Adipocyte (in vitro differentiated cells): ENCODE data around the gene PIP5KL1.
"Not testable (repeated sequence)": the region's sequence is repeated elsewhere in the genome, so short reads cannot be mapped to it uniquely, and the experiment has no call there.

Source experiments
- DNase-seq: peaks from one replicate; pipeline ENCODE4 v3.0.0-alpha.2; 2015; ENCODE audit warnings: low read depth
- H3K27me3 ChIP-seq: replicated peaks from 2 replicates; pipeline ENCODE4 v1.7.0; 2013; ENCODE audit warnings: mild to moderate bottlenecking, low read length, moderate library complexity; ENCODE audit not compliant: control insufficient read depth, insufficient read depth
- H3K36me3 ChIP-seq: 2 replicates; pipeline ENCODE4 v1.7.0; 2013; ENCODE audit warnings: low read length, mild to moderate bottlenecking, moderate library complexity; ENCODE audit not compliant: control insufficient read depth, insufficient read depth, severe bottlenecking
- H3K4me1 ChIP-seq: 2 replicates; pipeline ENCODE4 v1.7.0; 2013; ENCODE audit warnings: mild to moderate bottlenecking, low read length, moderate library complexity; ENCODE audit not compliant: control insufficient read depth, insufficient read depth
- H3K4me3 ChIP-seq: 2 replicates; pipeline ENCODE4 v1.7.0; 2013; ENCODE audit warnings: mild to moderate bottlenecking, low read length, moderate library complexity
- H3K9ac ChIP-seq: 2 replicates; pipeline ENCODE4 v1.7.0; 2013; ENCODE audit warnings: mild to moderate bottlenecking, low read length, moderate library complexity
- H3K9me3 ChIP-seq: 2 replicates; pipeline ENCODE4 v1.7.0; 2013; ENCODE audit warnings: mild to moderate bottlenecking, low read length, moderate library complexity; ENCODE audit not compliant: control insufficient read depth

The PIP5KL1 gene

GRCh38 chr9:127892831-127893230 lies 37.7 kb downstream of the PIP5KL1 start:
- Histone ChIP-seq H3K36me3 (peaks cover 78% of the 10 kb centered on the region), H3K9me3 (no peaks in the 10 kb centered on the region), H3K9ac (no peak overlapping the region), H3K27me3 (no peaks in the 10 kb centered on the region), H3K4me1 (peaks cover 23% of the 10 kb centered on the region), H3K4me3 (no peak overlapping the region)
- DNase-seq, result no peak

DNA sequence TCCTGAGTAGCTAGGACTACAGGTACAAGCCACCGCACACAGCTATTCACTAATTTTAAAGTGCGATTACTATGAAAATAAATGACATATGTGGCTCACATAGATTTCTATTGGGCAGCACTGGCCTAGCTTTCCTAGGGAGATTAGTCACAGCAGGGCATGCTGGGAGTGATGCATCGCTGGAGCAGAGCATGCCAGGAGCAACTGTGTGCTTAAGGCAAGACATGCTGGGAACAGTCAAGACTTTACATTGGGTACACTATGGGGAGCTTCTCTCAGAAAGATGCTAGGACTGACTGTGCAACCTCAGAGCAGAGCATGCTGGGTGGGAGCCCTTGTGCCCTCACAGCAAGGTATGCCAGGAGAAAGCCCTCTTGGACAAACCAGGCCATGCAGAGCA lies 40.5 kb downstream of the PIP5KL1 start:
- Histone ChIP-seq H3K4me1 (peaks cover 3% of the 10 kb centered on the region), H3K27me3 (no peaks in the 10 kb centered on the region), H3K9ac (no peak overlapping the region), H3K4me3 (no peak overlapping the region), H3K36me3 (peaks cover 91% of the 10 kb centered on the region), H3K9me3 (no peaks in the 10 kb centered on the region)
- DNase-seq, result no peak

GRCh38 chr9:127887792-127888191 lies 42.8 kb downstream of the PIP5KL1 start:
- DNase-seq, result no peak
- Histone ChIP-seq H3K9me3 (no peaks in the 10 kb centered on the region), H3K27me3 (no peaks in the 10 kb centered on the region), H3K36me3 (peaks cover 81% of the 10 kb centered on the region), H3K4me3 (no peak overlapping the region), H3K9ac (no peak overlapping the region), H3K4me1 (peaks cover 8% of the 10 kb centered on the region)

- Histone ChIP-seq H3K4me3 (no peak overlapping the region), H3K9ac (peak overlapping the region; percentile 9), H3K27me3 (no peaks in the 10 kb centered on the region), H3K36me3 (peaks cover 74% of the 10 kb centered on the region), H3K9me3 (no peaks in the 10 kb centered on the region), H3K4me1 (peaks cover 8% of the 10 kb centered on the region)
- no peak for DNase-seq
Observed at GRCh38 chr9:127886401-127886972, 44.1 kb downstream of the PIP5KL1 start.

DNA sequence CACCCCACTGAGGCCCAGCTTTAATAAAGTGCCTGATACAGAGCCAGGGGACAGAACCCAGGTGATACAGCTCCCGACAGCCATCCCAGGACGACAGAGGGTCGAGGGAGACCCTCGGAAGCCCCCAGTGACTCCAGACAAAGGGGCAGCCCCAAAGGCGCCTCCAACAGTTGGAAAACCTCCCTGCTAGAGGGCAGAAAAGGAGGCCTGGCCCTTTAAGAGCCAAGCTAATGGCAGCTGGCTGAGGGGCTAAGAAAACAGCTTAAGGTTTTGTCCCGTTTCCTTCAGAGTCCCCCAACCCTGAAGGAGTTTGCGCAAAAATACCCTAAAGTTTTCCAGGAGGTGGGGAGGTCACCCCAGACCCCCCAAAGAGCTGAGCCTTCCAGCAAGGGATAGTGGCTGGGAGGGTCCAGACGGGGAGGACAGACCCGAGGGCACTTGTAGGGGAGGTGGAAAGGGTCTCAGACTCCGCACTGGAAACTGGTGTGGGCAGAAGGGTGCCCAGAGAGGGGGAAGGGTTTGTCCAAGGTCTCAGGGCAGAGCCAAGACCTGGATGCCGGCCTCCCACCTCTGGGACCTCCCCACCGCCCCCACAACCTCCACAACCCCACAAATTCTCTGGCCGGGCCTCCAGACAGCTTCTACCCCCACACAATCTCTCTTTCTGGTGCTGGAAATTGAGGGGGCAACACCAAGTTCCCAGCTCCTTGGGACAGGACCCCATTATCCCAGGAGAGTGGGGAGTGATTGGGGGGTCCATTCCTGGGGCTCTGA lies 44.9 kb downstream of the PIP5KL1 start:
- H3K27me3 ChIP-seq, result no peaks in the 10 kb centered on the region
- DNase-seq, result no peak
- H3K9me3 ChIP-seq, result no peaks in the 10 kb centered on the region
- H3K36me3 ChIP-seq, result peaks cover 66% of the 10 kb centered on the region
- H3K4me1 ChIP-seq, result peaks cover 8% of the 10 kb centered on the region
- no peak overlapping the region for H3K4me3 ChIP-seq
- H3K9ac ChIP-seq, result peak overlapping the region; percentile 9

DNA sequence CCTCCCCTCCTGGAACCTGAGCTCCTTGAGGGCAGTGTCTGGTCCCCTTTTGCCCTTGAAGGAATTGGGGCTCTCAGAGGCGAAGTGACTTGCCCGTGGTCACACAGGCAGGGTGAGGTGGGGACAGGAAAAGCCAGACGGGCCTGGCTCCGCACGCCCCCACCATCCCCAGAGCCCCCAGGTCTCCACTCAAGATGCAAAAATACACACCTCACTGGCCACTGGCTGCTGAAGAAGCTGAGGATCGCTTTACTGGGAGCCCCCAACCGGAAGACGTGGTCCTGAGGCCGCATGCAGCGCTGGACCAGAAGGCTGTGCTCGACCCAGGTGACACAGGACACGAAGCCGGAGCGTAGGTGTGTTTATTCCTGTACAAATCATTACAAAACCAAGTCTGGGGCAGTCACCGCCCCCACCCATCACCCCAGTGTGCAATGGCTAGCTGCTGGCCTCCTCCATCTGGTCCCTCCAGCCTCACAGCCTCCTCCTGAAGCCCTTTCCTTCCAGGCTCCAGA lies 45.5 kb downstream of the PIP5KL1 start:
- Histone ChIP-seq H3K9me3 (no peaks in the 10 kb centered on the region), H3K4me1 (peaks cover 8% of the 10 kb centered on the region), H3K9ac (peak overlapping the region; percentile 9), H3K4me3 (no peak overlapping the region), H3K27me3 (no peaks in the 10 kb centered on the region), H3K36me3 (peaks cover 60% of the 10 kb centered on the region)
- no peak for DNase-seq

- no peaks in the 10 kb centered on the region for H3K27me3 ChIP-seq
- H3K9me3 ChIP-seq, result no peaks in the 10 kb centered on the region
- H3K4me3 ChIP-seq, result no peak overlapping the region
- peaks cover 54% of the 10 kb centered on the region for H3K36me3 ChIP-seq
- no peak overlapping the region for H3K9ac ChIP-seq
- no peak for DNase-seq
- peaks cover 8% of the 10 kb centered on the region for H3K4me1 ChIP-seq
Observed at GRCh38 chr9:127884427-127884911, 46.1 kb downstream of the PIP5KL1 start.

GRCh38 chr9:127883959-127884358 lies 46.6 kb downstream of the PIP5KL1 start:
- Histone ChIP-seq H3K27me3 (no peaks in the 10 kb centered on the region), H3K36me3 (peaks cover 49% of the 10 kb centered on the region), H3K4me1 (peaks cover 8% of the 10 kb centered on the region), H3K9me3 (no peaks in the 10 kb centered on the region), H3K4me3 (no peak overlapping the region), H3K9ac (no peak overlapping the region)
- DNase-seq, result no peak

- Histone ChIP-seq H3K36me3 (peaks cover 31% of the 10 kb centered on the region), H3K4me1 (peaks cover 23% of the 10 kb centered on the region)
- DNase-seq, H3K4me3 ChIP-seq, H3K27me3 ChIP-seq, H3K9ac ChIP-seq, H3K9me3 ChIP-seq: not testable (repeated sequence)
Observed at GRCh38 chr9:127881715-127882114, 48.9 kb downstream of the PIP5KL1 start.

GRCh38 chr9:127880143-127880542 lies 50.4 kb downstream of the PIP5KL1 start:
- Histone ChIP-seq H3K4me3 (no peak overlapping the region), H3K4me1 (peaks cover 34% of the 10 kb centered on the region), H3K9ac (no peak overlapping the region)

GRCh38 chr9:127878652-127879390 lies 51.8 kb downstream of the PIP5KL1 start:
- H3K9me3 ChIP-seq, result no peaks in the 10 kb centered on the region
- DNase-seq, result no peak
- H3K36me3 ChIP-seq, result peaks cover 3% of the 10 kb centered on the region
- no peak overlapping the region for H3K4me3 ChIP-seq
- H3K4me1 ChIP-seq, result peaks cover 42% of the 10 kb centered on the region
- no peak overlapping the region for H3K9ac ChIP-seq
- no peaks in the 10 kb centered on the region for H3K27me3 ChIP-seq

More at GRCh38 chr9:127880143-127880542, 50.4 kb downstream of the PIP5KL1 start:
- H3K9me3 ChIP-seq, result no peaks in the 10 kb centered on the region
- no peaks in the 10 kb centered on the region for H3K27me3 ChIP-seq
- no peak for DNase-seq
- peaks cover 15% of the 10 kb centered on the region for H3K36me3 ChIP-seq
